GM12874 (cell line): Measurements from ENCODE around the gene IL18R1.

Source experiments
- TF ChIP-seq, protein P1 (sequence below): IDR thresholded peaks from 2 replicates; pipeline ENCODE4 v1.5.1; 2011; ENCODE audit warnings: low read depth, mild to moderate bottlenecking, control low read depth, low read length, moderate library complexity; ENCODE audit not compliant: insufficient read depth

The IL18R1 gene

GRCh38 chr2:102315921-102316320 lies 39.7 kb upstream of the IL18R1 start:
- TF ChIP-seq, protein P1, sequence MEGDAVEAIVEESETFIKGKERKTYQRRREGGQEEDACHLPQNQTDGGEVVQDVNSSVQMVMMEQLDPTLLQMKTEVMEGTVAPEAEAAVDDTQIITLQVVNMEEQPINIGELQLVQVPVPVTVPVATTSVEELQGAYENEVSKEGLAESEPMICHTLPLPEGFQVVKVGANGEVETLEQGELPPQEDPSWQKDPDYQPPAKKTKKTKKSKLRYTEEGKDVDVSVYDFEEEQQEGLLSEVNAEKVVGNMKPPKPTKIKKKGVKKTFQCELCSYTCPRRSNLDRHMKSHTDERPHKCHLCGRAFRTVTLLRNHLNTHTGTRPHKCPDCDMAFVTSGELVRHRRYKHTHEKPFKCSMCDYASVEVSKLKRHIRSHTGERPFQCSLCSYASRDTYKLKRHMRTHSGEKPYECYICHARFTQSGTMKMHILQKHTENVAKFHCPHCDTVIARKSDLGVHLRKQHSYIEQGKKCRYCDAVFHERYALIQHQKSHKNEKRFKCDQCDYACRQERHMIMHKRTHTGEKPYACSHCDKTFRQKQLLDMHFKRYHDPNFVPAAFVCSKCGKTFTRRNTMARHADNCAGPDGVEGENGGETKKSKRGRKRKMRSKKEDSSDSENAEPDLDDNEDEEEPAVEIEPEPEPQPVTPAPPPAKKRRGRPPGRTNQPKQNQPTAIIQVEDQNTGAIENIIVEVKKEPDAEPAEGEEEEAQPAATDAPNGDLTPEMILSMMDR: no peak

DNA sequence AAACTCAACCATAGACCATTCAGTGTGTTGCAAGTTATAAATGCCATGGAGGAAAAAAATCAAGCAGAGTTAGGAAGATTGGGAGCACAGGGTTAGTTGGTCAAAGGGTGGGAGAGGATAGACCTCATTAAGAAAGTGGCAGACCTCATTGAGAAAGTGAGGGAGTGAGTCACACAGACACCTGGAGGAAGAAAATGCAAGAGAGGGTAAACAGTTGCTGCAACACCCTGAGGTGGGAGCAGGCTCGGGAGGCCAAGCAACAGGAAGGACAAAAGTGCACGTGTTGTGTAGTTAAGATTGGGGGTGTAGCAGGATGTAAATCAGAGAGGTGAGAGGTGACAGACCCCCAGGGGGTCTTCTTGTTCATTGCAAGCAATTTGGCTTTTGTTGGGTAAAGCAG lies 37.9 kb upstream of the IL18R1 start:
- TF ChIP-seq, protein P1: no peak

- TF ChIP-seq, protein P1: no peak
These were observed 37.2 kb upstream of the IL18R1 start for GRCh38 chr2:102318437-102318836.

DNA sequence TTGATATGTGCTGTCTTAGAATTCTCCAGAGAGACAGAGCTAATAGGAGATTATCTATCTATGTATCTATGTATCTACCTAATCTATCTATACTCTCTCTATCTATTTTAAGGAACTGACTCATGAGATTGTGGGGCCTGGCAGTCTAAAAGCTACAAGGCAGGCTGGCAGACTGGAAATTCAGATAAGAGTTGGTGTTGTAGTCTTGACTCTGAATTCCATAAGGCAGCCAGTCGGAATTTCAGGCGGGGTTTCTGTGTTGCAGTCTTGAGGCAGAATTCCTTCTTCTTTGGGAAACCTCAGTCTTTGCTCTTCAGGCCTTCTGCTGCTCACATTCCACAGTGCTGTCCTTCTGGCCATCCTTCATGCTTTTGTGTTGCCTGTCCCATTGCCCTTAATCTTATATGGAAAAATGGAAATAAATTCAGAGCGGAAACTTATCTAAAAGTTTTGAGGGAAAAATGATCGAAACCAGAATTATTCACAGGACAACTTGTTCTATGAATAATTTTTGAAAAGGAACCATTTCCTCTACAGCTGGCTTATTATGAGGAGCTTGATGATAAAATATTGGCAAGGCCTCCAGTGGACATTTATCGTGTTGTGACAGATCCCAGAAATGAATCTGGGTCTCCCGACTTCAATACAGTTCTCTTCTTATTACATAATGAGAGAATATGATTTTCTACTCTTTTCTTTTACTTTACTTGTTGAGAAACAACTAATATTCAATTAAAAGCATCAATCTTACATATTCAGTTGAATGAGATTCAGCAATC lies 33.5 kb upstream of the IL18R1 start:
- TF ChIP-seq, protein P1: no peak

DNA sequence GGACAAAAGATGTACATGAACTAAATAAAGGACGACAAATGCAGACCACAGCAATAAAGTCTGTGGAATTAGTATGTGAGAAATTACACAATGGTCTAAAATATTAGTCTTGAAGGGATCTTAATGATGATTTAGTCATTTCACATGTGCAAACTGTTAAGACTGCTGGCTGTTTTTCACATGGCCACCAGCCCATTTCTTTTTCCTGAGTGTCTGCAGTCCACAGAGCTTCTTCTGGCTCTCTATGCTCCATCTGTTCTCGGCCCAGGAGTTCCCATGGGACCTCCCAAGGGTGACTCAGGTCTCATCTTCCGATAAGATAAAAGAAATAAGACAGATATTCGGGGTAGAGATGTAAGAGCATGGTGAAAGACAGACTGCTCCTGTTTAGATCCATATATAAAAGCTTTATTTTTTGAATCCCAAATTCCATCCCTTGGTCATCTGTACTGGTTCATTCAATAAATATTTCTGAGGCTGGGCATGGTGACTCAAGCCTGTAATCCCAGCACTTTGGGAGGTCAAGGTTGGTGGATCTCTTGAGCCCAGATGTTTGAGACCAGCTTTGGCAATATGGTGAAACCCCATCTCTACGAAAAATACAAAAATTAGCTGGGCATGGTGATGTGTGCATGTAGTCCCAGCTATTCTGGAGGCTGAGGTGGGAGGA lies 24.1 kb upstream of the IL18R1 start:
- TF ChIP-seq, protein P1: no peak

GRCh38 chr2:102334486-102334885 lies 21.1 kb upstream of the IL18R1 start:
- TF ChIP-seq, protein P1: no peak

- TF ChIP-seq, protein P1: no peak
These were observed 19.7 kb upstream of the IL18R1 start for GRCh38 chr2:102335871-102336366.
